Kidney epithelial cell (primary cell): Measurements from ENCODE around the gene LHFPL6. TPM values are rescaled to one million over a fixed set of nuclear protein-coding genes. Genes with fewer than 3 reads are reported as not detected.

Source experiments
- DNase-seq: peaks from one replicate; pipeline ENCODE4 v3.0.0-alpha.2; 2010; ENCODE audit warnings: low read depth
- H3K27me3 ChIP-seq: 2 replicates; pipeline ENCODE4 v1.6.0; 2011; ENCODE audit warnings: low read length; ENCODE audit not compliant: control insufficient read depth, insufficient read depth
- H3K36me3 ChIP-seq: 2 replicates; pipeline ENCODE4 v1.5.1; 2011; ENCODE audit warnings: low read length; ENCODE audit not compliant: control insufficient read depth, insufficient read depth
- H3K4me3 ChIP-seq: 2 replicates; pipeline ENCODE4 v1.5.1; 2011; ENCODE audit warnings: low read depth, mild to moderate bottlenecking, control low read depth, low read length
- CTCF ChIP-seq: IDR thresholded peaks from 2 replicates; pipeline ENCODE4 v1.5.1; 2011; ENCODE audit warnings: mild to moderate bottlenecking, moderate library complexity, low read length, control low read depth, inconsistent platforms; ENCODE audit not compliant: insufficient read depth, poor library complexity, severe bottlenecking
- total RNA-seq: library from RNA; depleted of rRNA; stranded (reverse); fragments of >200 nt; gene quantifications from 2 replicates; pipeline ENCODE4 v1.2.3, GENCODE V29; 2015

LHFPL6 gene
- total RNA-seq, 1 donor from 2014 or later: 7.0 TPM

- no peak for TF ChIP-seq CTCF
- no peaks in the 10 kb centered on the region for H3K27me3 ChIP-seq
Observed at GRCh38 chr13:39376076-39376475, 226.9 kb downstream of the LHFPL6 start.

GRCh38 chr13:39375601-39376000 lies 227.4 kb downstream of the LHFPL6 start:
- Histone ChIP-seq H3K4me3 (no peak overlapping the region), H3K27me3 (no peaks in the 10 kb centered on the region), H3K36me3 (no peaks in the 10 kb centered on the region)
- TF ChIP-seq CTCF: no peak
- DNase-seq: no peak

More at GRCh38 chr13:39376076-39376475, 226.9 kb downstream of the LHFPL6 start:
- Histone ChIP-seq H3K4me3 (no peak overlapping the region), H3K36me3 (no peaks in the 10 kb centered on the region)
- no peak for DNase-seq

DNA sequence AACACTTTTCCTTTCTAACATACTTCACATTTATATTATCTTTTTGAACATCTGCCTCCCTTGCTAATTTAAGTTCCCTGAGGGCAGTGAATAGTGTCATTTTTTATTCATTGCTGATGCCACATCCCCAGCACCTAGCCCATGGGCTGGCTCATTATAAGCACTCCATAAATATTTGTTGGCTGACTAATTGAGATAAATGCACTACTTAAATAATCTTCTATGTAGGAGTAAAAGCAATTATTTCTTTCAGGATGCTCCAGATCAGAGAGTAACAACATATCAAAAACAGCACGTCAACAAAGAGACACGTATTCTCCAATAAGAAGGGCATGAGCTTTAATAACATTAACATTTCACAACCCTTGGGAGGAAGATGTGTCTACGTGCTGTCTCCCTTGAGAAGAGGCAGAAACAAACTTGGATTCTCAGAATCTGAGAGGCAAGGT lies 228.2 kb downstream of the LHFPL6 start:
- Histone ChIP-seq H3K4me3 (no peak overlapping the region), H3K27me3 (no peaks in the 10 kb centered on the region), H3K36me3 (no peaks in the 10 kb centered on the region)
- TF ChIP-seq CTCF: no peak
- no peak for DNase-seq

DNA sequence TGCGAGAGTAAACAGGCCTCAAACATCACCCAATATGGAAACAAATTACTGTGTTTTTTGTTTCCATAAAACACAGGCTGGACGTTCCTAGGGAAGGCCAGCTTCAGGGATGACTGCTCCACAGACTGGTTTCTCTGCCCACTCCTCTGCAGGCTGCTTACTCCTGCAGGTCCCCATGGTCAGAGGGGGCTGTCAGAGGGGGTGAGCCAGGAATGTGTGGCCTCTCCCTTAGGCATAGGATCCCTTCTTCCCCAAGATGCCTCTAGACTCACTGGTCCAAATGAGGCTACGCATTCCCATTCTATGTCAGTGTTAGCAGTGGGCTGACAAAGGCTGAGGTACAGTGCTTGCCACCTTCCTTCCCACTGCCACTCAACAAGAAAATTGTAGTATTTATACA lies 229.8 kb downstream of the LHFPL6 start:
- no peak for TF ChIP-seq CTCF
- H3K27me3 ChIP-seq: no peaks in the 10 kb centered on the region
- no peaks in the 10 kb centered on the region for H3K36me3 ChIP-seq
- DNase-seq: no peak
- H3K4me3 ChIP-seq: no peak overlapping the region

- Histone ChIP-seq H3K36me3 (no peaks in the 10 kb centered on the region), H3K27me3 (no peaks in the 10 kb centered on the region), H3K4me3 (no peak overlapping the region)
- no peak for TF ChIP-seq CTCF
- no peak for DNase-seq
Observed at GRCh38 chr13:39371706-39372105, 231.3 kb downstream of the LHFPL6 start.

DNA sequence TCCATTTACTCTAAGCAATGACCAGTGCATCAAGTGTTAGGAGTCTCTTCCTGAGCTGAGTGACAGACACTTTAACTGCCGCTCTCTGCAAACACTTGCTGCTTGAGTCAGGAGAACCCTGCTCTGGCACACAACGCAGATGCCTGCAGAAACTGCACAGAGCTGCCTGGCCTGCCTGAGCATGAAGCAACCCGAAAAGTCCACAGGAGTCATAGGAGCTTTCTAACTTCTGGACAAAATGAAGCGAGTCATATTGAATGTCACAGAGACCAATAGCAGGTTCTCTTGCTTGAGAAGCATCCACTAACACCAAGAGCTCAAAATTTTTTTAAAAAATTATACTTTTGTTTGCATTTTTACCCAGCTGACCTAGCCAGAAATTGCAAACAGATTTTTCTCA lies 232.4 kb downstream of the LHFPL6 start:
- H3K27me3 ChIP-seq: no peaks in the 10 kb centered on the region
- TF ChIP-seq CTCF: no peak
- no peak for DNase-seq
- H3K4me3 ChIP-seq: no peak overlapping the region
- no peaks in the 10 kb centered on the region for H3K36me3 ChIP-seq
